Transverse colon (tissue), 3 donors: ENCODE results near the gene RPTOR.

ENCODE experiments used
- EP300 ChIP-seq: sonication (generic); formaldehyde crosslinking; IDR thresholded peaks from one replicate; pipeline ENCODE4 v1.6.1; 2017; ENCODE audit warnings: antibody characterized with exemption, low read depth
- POLR2A ChIP-seq: fragments of 450-650 bp; IDR thresholded peaks from one replicate; pipeline ENCODE4 v1.6.1; 2016; ENCODE audit warnings: antibody characterized with exemption, mild to moderate bottlenecking, moderate library complexity
- TF ChIP-seq, protein P1 (sequence below), 5 experiments: fragments of 200-600 bp in 3 of 5; fragments of 450-650 bp in 2 of 5; sonication (generic) in 3 of 5; IDR thresholded peaks; 1 replicate in 2 of 5; 2 replicates in 3 of 5; pipeline ENCODE4 v1.5.1; 2016 to 2017; ENCODE audit warnings: antibody characterized with exemption in 5 of 5, inconsistent platforms in 3 of 5, mild to moderate bottlenecking in 2 of 5, moderate library complexity in 1 of 5

DNA sequence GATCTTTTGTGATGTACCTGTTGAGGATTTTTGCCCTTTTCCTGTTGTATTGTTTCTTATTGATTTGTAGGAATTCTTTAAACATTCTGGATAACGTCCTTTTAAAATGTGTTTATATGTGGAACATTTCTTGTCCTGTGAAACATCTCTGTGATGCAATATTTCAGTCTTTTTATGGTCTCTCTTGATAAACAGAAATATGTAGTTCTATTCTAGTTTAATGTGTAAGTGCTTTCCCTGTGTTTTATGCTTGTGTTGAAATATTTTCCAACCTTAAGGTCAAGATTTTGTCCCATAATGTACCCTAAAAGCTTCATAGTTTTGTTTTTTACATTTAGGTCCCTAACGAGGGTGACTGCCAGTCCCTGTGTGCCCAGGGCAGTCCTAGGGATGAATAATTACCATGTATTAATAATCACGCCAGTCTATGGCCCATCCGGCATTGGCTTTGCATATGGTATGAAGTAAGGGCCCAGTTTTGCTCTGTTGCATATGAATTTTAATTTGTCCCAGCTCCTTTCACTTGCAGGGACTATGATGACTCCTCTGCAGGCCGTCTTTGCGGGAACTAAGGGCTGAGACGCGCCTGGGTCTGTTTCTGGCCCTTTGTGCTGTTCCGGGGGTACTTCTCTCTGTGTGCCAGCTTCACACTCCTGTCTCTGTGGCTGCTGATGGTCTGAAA lies 44.2 kb downstream of the RPTOR start:
- no peak for TF ChIP-seq EP300
- TF ChIP-seq, protein P1, sequence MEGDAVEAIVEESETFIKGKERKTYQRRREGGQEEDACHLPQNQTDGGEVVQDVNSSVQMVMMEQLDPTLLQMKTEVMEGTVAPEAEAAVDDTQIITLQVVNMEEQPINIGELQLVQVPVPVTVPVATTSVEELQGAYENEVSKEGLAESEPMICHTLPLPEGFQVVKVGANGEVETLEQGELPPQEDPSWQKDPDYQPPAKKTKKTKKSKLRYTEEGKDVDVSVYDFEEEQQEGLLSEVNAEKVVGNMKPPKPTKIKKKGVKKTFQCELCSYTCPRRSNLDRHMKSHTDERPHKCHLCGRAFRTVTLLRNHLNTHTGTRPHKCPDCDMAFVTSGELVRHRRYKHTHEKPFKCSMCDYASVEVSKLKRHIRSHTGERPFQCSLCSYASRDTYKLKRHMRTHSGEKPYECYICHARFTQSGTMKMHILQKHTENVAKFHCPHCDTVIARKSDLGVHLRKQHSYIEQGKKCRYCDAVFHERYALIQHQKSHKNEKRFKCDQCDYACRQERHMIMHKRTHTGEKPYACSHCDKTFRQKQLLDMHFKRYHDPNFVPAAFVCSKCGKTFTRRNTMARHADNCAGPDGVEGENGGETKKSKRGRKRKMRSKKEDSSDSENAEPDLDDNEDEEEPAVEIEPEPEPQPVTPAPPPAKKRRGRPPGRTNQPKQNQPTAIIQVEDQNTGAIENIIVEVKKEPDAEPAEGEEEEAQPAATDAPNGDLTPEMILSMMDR (IDR thresholded peaks at IDR 0.05) = no peak
- no peak for TF ChIP-seq POLR2A
